Prostate gland (tissue), 2 donors: ENCODE measurements around the gene INSRR.

ENCODE experiments used
- POLR2AphosphoS5 ChIP-seq: sonication (generic); formaldehyde crosslinking; IDR thresholded peaks from one replicate; pipeline ENCODE4 v1.6.1; 2017; ENCODE audit warnings: antibody characterized with exemption
- TF ChIP-seq, protein P1 (sequence below), 4 experiments: fragments of 200-600 bp in 2 of 4; fragments of 450-650 bp in 2 of 4; sonication (generic) in 2 of 4; IDR thresholded peaks; 1 replicate in 3 of 4; 2 replicates in 1 of 4; pipeline ENCODE4 v1.5.1; 2016 to 2019; ENCODE audit warnings: antibody characterized with exemption in 4 of 4, mild to moderate bottlenecking in 2 of 4, moderate library complexity in 2 of 4

DNA sequence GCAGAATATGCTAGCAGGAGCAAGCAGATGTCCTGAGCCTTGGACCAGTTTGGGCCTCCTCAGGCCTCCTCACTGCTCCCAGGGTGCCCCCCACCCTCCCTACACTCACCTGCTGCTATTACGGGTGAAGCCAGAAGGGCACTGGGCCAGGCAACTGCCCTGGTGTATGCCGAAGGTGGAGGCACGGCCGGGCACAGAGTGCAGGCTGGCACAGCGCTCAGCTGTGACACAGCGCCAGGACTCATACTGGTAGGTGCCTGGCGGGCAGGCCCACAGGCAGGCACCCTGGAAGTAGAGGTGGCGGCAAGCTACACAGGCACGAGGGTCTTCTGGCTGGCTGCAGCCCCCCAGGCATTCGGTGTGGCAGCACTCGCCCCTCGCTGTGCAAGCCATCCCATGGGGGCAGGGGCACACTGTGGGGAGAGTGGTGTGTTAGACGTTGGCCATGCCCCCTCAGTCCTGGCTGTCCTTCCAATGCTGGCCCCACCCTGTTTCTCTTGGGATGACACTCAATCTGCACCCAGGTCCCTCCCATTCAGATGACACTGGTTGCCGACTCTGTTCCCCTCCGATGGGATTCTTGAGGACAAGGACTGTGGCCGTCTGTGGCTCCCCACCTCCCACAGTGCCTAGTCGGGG lies 7.0 kb downstream of the INSRR start:
- TF ChIP-seq, protein P1, sequence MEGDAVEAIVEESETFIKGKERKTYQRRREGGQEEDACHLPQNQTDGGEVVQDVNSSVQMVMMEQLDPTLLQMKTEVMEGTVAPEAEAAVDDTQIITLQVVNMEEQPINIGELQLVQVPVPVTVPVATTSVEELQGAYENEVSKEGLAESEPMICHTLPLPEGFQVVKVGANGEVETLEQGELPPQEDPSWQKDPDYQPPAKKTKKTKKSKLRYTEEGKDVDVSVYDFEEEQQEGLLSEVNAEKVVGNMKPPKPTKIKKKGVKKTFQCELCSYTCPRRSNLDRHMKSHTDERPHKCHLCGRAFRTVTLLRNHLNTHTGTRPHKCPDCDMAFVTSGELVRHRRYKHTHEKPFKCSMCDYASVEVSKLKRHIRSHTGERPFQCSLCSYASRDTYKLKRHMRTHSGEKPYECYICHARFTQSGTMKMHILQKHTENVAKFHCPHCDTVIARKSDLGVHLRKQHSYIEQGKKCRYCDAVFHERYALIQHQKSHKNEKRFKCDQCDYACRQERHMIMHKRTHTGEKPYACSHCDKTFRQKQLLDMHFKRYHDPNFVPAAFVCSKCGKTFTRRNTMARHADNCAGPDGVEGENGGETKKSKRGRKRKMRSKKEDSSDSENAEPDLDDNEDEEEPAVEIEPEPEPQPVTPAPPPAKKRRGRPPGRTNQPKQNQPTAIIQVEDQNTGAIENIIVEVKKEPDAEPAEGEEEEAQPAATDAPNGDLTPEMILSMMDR (IDR thresholded peaks at IDR 0.05): no peak
- TF ChIP-seq POLR2AphosphoS5: no peak
